ENCODE data around the gene EIF3I. TPM values are rescaled to one million over a fixed set of nuclear protein-coding genes. Genes with fewer than 3 reads are reported as not detected.
A peak's percentile ranks its signal among the peaks of the same experiment; 100 is the strongest.

Gene EIF3I
- total RNA-seq (100 to 1,000 TPM; 118 to 172 TPM), polyA plus RNA-seq (ENCODE audit: insufficient read length in 6 of 6) (100 to 1,000 TPM; 156 to 182 (median 178) TPM)
- long read RNA-seq, donor 1, transcript EIF3I-202 (11 exons, 1,458 nt), result major isoform, 54 of 140 reads
- long read RNA-seq, donor 1, partial matches to known transcripts, result 84 of 140 reads
- long read RNA-seq, donor 1, other reads (novel, unspliced or antisense), result 0 of 140 reads
- long read RNA-seq, donor 2, transcript EIF3I-202 (11 exons, 1,458 nt), result major isoform, 46 of 105 reads
- long read RNA-seq, donor 2, partial matches to known transcripts, result 59 of 105 reads
- long read RNA-seq, donor 2, other reads (novel, unspliced or antisense), result 0 of 105 reads
- long read RNA-seq, donor 3, transcript EIF3I-202 (11 exons, 1,458 nt), result major isoform, 52 of 79 reads
- long read RNA-seq, donor 3, partial matches to known transcripts, result 21 of 79 reads
- long read RNA-seq, donor 3, other reads (novel, unspliced or antisense), result 6 of 79 reads
- long read RNA-seq, donor 4, transcript EIF3I-202 (11 exons, 1,458 nt), result major isoform, 174 of 220 reads
- long read RNA-seq, donor 4, partial matches to known transcripts, result 41 of 220 reads
- long read RNA-seq, donor 4, other reads (novel, unspliced or antisense), result 5 of 220 reads
- long read RNA-seq, donor 5, transcript EIF3I-202 (11 exons, 1,458 nt), result major isoform, 36 of 72 reads
- long read RNA-seq, donor 5, partial matches to known transcripts, result 36 of 72 reads
- long read RNA-seq, donor 5, other reads (novel, unspliced or antisense), result 0 of 72 reads
- long read RNA-seq, donor 6, transcript EIF3I-202 (11 exons, 1,458 nt), result major isoform, 33 of 44 reads
- long read RNA-seq, donor 6, partial matches to known transcripts, result 11 of 44 reads
- long read RNA-seq, donor 6, other reads (novel, unspliced or antisense), result 0 of 44 reads
- long read RNA-seq, donor 7, transcript EIF3I-202 (11 exons, 1,458 nt), result major isoform, 17 of 22 reads
- long read RNA-seq, donor 7, partial matches to known transcripts, result 5 of 22 reads
- long read RNA-seq, donor 7, other reads (novel, unspliced or antisense), result 0 of 22 reads
- long read RNA-seq, donor 8, transcript EIF3I-202 (11 exons, 1,458 nt), result major isoform, 35 of 65 reads
- long read RNA-seq, donor 8, partial matches to known transcripts, result 29 of 65 reads
- long read RNA-seq, donor 8, other reads (novel, unspliced or antisense), result 0 of 65 reads
- long read RNA-seq, donor 9, result 0 reads
- long read RNA-seq, donor 10, transcript EIF3I-202 (11 exons, 1,458 nt), result major isoform, 351 of 458 reads
- long read RNA-seq, donor 10, partial matches to known transcripts, result 91 of 458 reads
- long read RNA-seq, donor 10, other reads (novel, unspliced or antisense), result 16 of 458 reads
- long read RNA-seq, donor 11, transcript EIF3I-202 (11 exons, 1,458 nt), result major isoform, 44 of 67 reads
- long read RNA-seq, donor 11, partial matches to known transcripts, result 23 of 67 reads
- long read RNA-seq, donor 11, other reads (novel, unspliced or antisense), result 0 of 67 reads
- long read RNA-seq, donor 12, transcript EIF3I-202 (11 exons, 1,458 nt), result major isoform, 41 of 49 reads
- long read RNA-seq, donor 12, partial matches to known transcripts, result 8 of 49 reads
- long read RNA-seq, donor 12, other reads (novel, unspliced or antisense), result 0 of 49 reads

DNA sequence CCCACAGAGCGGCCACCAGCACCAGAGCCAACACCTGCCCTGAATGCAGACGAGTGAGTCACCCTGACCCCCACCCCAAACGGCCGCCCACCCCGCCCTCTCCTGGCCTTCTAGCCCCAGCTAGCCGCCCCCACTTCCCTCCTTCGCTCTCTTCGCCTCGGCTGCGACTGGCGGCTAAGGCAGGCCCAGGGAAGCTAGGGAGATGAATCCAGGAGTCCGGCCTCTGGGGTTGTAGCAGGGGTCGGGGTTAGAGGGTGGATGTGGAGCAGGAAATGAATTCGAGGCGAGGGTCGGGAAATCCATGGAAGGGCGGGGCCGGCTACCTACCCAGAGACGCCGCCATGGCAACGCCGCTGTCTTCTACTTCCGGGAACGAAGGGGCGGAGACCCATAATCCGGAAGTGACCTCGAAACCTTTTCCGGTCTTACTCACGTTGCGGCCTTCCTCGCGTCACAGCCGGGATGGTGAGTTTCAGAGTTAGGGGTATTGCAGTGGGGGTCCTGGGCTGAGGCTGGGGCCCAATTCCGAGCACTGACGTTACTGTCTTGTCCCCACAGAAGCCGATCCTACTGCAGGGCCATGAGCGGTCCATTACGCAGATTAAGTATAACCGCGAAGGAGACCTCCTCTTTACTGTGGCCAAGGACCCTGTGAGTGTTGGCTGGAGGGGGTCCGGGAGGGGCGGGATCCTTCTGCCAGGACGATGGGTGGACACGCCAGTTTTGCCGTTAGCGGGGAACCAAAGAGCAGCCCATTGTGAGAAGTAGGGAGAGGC, at the start of gene EIF3I, which contains the start of gene TMEM234:
Gene EIF3I (plus strand): TSS at position 428 of the 776 bp plus-strand sequence. CDS start 35 bp downstream, at position 463.
Gene TMEM234 (minus strand): TSS at position 374 of the 776 bp plus-strand sequence. CDS start 31 bp downstream, at position 343.
- intact Hi-C loops (cut with DNase I), result no loop called here
- Histone ChIP-seq H3K27me3 (no peaks in the 10 kb centered on the region), H3K27ac (peak within 1 kb of the TSS; percentile 75 to 87), H3K36me3 (peaks cover 0 to 51% of the 10 kb centered on the region in 2 donors), H3K9me3 (no peaks in the 10 kb centered on the region), H3K4me1 (peaks cover 22 to 28% of the 10 kb centered on the region in 2 donors), H3K4me3 (peak within 1 kb of the TSS; percentile 64 to 93)
- DNase-seq, result peak; percentile 92 to 95 (median 94)
- peak; percentile 98 for ATAC-seq
- TF ChIP-seq, protein P1, sequence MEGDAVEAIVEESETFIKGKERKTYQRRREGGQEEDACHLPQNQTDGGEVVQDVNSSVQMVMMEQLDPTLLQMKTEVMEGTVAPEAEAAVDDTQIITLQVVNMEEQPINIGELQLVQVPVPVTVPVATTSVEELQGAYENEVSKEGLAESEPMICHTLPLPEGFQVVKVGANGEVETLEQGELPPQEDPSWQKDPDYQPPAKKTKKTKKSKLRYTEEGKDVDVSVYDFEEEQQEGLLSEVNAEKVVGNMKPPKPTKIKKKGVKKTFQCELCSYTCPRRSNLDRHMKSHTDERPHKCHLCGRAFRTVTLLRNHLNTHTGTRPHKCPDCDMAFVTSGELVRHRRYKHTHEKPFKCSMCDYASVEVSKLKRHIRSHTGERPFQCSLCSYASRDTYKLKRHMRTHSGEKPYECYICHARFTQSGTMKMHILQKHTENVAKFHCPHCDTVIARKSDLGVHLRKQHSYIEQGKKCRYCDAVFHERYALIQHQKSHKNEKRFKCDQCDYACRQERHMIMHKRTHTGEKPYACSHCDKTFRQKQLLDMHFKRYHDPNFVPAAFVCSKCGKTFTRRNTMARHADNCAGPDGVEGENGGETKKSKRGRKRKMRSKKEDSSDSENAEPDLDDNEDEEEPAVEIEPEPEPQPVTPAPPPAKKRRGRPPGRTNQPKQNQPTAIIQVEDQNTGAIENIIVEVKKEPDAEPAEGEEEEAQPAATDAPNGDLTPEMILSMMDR (IDR thresholded peaks at IDR 0.05), result no peak

DNA sequence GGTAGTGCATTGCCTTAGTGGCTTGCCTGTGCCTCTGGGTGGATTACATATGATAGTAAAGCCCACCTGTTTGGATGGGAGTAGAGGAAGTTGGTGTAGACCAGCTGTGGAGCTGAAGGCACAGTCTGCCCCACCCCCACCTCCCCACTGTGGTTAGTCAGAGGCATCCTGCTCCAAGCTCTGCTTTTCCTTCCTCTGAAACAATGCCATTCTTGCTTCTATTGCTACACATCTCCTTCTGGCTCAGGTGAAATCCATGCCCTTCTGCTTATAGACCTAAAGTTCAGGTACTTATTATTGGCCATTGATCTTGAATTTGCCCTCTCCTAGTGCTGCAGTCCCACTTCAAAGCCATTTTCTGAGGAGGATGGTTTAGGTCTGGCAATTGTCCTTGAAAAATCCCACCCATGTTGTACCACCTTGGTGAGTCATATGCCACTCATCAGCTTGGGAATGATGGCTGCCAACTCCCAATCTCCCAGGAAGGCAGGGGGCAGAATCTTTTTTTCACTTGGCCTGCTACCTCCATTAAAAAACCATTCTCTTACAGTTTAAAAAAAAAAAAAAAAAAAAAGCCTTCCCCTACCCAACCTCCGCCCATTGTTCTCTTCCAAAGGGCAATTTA, 49.5 kb upstream of the EIF3I start:
- no peak for ATAC-seq
- TF ChIP-seq, protein P1 (IDR thresholded peaks at IDR 0.05), result no peak
- H3K4me3 ChIP-seq, result no peak overlapping the region
- no peaks in the 10 kb centered on the region for H3K4me1 ChIP-seq
- intact Hi-C loops (cut with DNase I), result no loop called here
- H3K36me3 ChIP-seq, result peaks cover 0 to 64% of the 10 kb centered on the region in 2 donors
- H3K9me3 ChIP-seq, result no peaks in the 10 kb centered on the region
- no peak for DNase-seq
- no peaks in the 10 kb centered on the region for H3K27me3 ChIP-seq
- no peak overlapping the region for H3K27ac ChIP-seq

DNA sequence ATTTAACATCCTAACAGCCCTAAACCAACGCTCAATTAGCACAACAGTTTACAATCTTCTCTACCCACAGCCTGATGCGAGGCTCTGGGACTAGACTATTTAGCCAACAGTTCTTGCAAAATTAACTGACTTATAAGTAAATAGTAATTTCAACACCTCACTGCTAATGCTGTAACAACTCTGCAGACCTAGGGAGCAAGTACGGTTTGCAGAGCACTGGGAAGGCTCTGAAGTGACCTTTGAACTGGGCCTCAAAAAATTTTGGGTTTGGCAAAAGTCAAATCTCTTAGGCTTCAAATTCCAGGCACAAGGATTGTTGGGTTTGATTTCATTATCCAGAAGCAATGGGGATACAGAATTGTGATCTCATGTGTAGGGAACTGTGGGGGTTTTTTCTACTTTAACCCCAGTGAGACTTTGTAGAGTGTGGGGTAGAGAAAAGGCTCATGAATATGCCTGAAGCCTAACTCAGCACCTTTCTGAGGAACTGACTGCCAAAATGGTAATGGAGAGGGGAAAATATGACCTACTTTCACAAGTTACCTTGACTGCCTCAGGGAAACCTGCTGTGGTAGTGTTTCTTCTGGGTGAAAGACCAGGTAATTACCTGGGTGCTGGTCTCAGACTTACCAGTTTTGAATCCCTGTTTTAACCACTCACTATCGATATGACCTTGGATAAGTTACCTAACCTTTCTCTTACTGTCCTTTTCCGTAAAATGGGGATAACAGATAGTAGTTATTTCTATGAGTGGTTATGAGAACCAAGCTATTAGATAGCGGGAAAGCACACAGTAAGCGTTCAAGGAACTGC, 43.6 kb upstream of the EIF3I start:
- Histone ChIP-seq H3K4me1 (peaks cover 21 to 45% of the 10 kb centered on the region in 2 donors), H3K36me3 (peaks cover 0 to 27% of the 10 kb centered on the region in 2 donors), H3K9me3 (no peaks in the 10 kb centered on the region), H3K27me3 (no peaks in the 10 kb centered on the region), H3K27ac (peak overlapping the region; percentile 94 to 95), H3K4me3 (peak overlapping the region in 1 of 2 donors; percentile 80)
- ATAC-seq (no peak), DNase-seq (no peak)
- TF ChIP-seq, protein P1 (IDR thresholded peaks at IDR 0.05), result no peak
- intact Hi-C loops (cut with DNase I), result no loop called here

Measured in left lung (tissue), 14 donors.